ENCODE measurements around the gene EEF2KMT.

EEF2KMT gene

GRCh38 chr16:5060073-5060641, 37.4 kb downstream of the EEF2KMT start:
- TF ChIP-seq CTCF (IDR thresholded peaks at IDR 0.05; ENCODE audit: control insufficient read depth, extremely low read depth, insufficient read depth), result no peak
- DNase-seq (ENCODE audit: low read depth), result no peak

GRCh38 chr16:5059386-5060072, 38.1 kb downstream of the EEF2KMT start:
- DNase-seq (ENCODE audit: low read depth), result no peak
- TF ChIP-seq CTCF (IDR thresholded peaks at IDR 0.05; ENCODE audit: control insufficient read depth, extremely low read depth, insufficient read depth), result no peak

More at GRCh38 chr16:5060073-5060641, 37.4 kb downstream of the EEF2KMT start:
- no peak overlapping the region for H3K4me3 ChIP-seq (ENCODE audit: low read depth, low read length)

GRCh38 chr16:5058476-5058875, 39.1 kb downstream of the EEF2KMT start:
- DNase-seq (ENCODE audit: low read depth), result no peak
- TF ChIP-seq CTCF (IDR thresholded peaks at IDR 0.05; ENCODE audit: control insufficient read depth, extremely low read depth, insufficient read depth), result no peak
- H3K4me3 ChIP-seq (ENCODE audit: low read depth, low read length), result no peak overlapping the region

More at GRCh38 chr16:5059386-5060072, 38.1 kb downstream of the EEF2KMT start:
- H3K4me3 ChIP-seq (ENCODE audit: low read depth, low read length), result no peak overlapping the region

- peak; percentile 40 for TF ChIP-seq CTCF (IDR thresholded peaks at IDR 0.05; ENCODE audit: control insufficient read depth, extremely low read depth, insufficient read depth)
- DNase-seq (ENCODE audit: low read depth), result no peak
Observed at GRCh38 chr16:5056352-5056751, 41.2 kb downstream of the EEF2KMT start.

GRCh38 chr16:5054876-5055865, 42.4 kb downstream of the EEF2KMT start:
- TF ChIP-seq CTCF (IDR thresholded peaks at IDR 0.05; ENCODE audit: control insufficient read depth, extremely low read depth, insufficient read depth), result no peak
- no peak for DNase-seq (ENCODE audit: low read depth)
- no peak overlapping the region for H3K4me3 ChIP-seq (ENCODE audit: low read depth, low read length)

More at GRCh38 chr16:5056352-5056751, 41.2 kb downstream of the EEF2KMT start:
- no peak overlapping the region for H3K4me3 ChIP-seq (ENCODE audit: low read depth, low read length)

GRCh38 chr16:5046914-5047313, 50.7 kb downstream of the EEF2KMT start:
- no peak for DNase-seq (ENCODE audit: low read depth)
- TF ChIP-seq CTCF (IDR thresholded peaks at IDR 0.05; ENCODE audit: control insufficient read depth, extremely low read depth, insufficient read depth), result no peak
- H3K4me3 ChIP-seq (ENCODE audit: low read depth, low read length), result no peak overlapping the region

Data from LNCaP clone FGC (cell line).